Activated CD8-positive, alpha-beta memory T cell treated with anti-CD3 and anti-CD28 coated beads for 1 hour (primary cell): ENCODE results near the gene SESN2.

Source experiments
- DNase-seq, 2 donors: peaks; one replicate each; pipeline ENCODE4 v3.0.0-alpha.2; 2020; ENCODE audit warnings: low read depth in 1 of 2; ENCODE audit errors: extremely low read depth in 1 of 2

The SESN2 gene

DNA sequence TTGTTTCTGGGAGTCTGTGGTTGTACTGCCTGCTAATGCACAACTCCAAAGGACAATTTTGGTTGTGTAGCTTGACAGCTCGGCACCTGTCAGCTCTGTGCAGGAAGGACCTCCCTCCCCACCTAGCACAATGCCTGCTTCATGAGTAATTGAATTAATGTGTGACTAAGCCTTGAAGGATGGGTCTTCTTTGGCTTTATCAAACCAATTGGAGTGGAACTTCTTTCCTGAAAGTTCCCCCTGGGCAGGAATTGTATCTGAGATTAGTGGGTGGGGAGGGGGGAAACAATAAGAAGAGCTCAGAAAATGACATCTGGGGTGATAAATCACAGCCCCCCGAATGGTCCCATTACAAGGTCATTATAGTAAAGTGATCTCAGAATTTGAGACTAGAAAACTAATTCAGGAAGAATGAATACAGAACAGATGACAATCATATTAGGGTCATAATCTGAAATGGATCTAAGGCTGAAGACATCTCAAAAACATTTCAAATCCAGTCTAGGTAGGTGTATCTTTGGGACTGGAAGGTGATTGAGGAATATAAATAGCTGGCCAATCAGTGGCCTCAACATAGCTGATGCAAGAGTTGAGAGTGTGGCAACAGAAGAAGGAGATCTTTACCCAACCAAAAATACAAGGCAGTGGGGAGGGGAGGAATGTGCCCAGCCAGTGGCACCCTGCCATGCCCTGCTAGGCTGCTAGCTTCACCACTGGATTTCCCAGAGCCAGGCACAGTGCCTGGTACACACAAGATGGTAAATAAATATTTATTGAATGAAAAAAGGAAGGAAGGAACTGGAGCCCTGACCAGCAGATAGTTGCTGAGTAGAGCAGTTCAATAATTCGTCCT lies 10.1 kb upstream of the SESN2 start:
- DNase-seq: no peak

DNA sequence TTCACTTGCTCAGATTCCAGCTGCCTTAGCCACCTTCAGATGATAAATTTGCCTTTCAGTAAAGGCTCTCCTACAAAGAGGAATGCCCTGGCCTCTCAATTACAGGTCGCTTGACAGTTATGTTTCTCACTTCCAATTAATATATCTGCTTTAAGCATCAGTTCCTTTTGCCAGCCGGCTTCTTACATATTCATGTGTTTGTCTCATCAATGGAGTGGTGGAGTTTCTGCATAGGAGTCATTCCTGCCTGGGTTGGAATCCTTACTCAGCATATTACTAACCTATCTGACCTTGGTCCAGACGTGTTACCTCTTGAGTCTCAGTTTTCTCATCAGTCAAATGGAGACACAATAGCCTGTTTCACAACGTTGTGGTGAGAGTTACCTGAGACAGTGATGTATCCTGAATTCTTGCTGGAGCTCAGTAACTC lies 9.4 kb upstream of the SESN2 start:
- no peak for DNase-seq

DNA sequence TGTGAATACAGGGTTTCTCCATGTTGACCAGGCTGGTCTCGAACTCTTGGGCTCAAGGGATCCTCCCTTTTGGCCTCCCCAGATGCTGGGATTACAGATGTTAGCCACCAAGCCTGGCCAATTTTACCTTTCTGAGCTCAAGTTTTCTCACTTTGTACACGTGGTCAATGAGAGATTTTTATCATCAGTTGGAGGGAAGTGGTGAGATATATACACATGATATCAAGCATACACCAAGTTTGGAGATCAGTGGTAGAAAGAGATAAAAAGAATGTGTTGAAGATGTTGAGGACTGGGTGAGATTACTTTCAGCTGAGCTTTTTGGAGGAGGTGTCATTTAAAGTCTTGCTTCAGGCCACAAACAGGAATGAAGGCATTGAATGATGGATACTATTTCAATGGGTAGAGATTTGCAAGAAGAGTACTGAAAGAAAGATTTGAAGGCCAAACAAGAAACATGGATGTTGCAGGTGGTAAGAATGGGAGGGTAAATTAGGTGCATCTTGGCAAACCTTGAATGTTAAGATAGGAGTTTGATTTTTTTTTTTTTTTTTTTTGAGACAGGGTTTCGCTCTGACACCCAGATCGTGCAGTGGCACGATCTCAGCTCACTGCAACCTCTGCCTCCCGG lies 3.0 kb upstream of the SESN2 start:
- no peak for DNase-seq

DNA sequence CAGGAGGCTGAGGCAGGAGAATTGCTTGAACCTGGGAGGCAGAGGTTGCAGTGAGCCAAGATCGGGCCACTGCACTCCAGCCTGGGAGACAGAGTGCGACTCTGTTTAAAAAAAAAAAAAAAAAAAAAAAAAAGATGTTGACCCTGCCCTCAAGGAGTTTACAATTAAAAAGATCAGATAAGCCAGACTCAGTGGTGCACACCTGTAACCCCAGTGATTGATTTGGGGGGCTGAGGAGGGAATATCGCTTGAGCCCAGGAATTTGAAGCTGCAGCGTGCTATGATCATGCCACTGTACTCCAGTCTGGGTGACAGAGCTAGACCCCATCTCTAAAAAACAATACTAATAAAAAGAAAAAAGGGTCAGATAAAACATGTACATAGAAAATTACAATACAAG lies 1.6 kb upstream of the SESN2 start:
- no peak for DNase-seq

DNA sequence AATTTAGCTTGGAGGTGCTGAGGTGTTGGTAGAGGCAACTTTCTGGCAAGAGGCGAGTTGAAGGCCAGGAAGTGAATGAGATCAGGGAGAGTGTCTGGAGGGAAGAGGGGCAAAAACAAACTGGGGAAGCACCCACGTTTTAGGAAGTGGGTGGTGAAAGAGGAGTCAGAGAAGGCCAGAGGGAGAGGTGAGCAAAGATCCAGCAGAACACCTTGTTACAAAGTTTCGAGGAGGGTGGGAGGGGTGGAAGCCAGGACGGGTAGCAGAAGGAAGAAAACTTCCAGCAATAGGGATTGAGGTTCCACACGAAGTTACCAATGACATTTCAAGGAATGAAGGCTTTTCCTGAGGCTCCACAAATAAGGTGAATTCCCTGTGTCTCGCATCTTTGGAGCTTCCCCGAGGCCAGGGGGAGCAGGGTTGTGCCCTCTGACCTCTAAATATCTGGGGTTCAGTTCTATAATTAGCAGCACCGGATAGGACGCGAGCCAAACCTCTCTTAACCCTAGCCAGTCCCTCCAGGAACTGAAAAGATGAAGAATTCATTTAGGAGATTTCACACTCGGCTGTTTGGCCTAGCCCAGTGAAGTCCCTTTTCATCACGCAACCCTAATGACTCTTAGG lies 578 bp upstream of the SESN2 start:
- DNase-seq: no peak

DNA sequence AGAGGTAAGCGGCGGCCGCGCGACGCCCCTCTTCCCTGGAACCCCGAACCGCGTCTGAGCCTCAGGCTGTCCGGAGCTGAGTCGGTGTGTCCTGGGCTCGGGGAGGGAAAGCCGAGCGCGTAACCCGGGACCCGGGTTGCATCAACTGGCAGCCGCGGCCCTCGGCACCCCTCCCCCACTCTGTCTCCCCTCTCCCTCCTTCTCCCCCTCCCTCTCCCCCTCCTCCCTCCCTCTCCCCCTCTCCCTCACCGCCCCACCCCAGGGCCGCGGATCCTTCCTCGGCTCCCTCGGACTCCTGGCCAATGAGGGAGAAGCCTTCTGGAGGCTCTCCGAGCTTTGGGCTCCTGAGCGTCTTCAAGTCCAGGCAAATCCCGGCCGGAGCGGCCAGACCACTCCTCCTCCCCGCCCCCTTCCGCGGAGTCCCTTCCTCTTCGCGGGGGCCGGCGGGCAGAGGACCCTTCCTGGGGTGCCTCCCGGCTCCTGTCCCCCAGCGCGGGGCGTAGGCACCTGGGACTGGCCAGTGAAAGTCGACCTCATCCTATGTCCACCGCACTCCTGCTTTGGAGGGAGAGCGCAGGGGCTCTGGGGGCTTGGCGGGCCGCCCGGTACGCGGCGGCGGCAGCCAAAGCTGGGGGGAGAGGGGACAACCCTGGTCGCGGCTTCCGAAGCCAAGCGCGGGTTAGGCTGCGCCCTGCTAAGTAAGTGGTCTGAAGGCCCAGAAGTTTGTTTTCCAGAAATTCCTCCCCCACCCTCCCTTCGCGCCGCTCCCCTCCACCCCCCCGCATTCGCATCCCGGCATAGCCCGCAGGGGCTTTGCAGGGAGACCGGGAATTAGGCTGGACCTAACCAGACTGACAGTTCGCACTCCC lies 850 bp downstream of the SESN2 start:
- DNase-seq: no peak

DNA sequence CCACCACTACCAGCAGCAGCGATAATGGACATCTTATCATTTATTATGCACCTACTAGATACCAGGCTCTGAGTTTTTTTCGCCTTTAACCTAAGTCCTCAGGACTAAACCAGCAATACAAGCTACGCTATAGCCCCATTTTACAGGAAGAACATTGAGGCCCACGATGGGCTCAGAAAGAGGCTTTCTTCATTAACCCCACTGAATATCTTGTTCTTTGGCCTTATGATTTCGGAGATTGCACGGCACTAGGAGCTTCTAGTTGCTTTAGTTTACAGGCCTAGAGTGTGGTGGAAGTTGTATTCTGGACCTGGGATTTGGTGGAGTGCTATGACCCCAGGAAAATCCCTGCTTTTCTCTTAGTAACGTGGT lies 1.5 kb downstream of the SESN2 start:
- no peak for DNase-seq

DNA sequence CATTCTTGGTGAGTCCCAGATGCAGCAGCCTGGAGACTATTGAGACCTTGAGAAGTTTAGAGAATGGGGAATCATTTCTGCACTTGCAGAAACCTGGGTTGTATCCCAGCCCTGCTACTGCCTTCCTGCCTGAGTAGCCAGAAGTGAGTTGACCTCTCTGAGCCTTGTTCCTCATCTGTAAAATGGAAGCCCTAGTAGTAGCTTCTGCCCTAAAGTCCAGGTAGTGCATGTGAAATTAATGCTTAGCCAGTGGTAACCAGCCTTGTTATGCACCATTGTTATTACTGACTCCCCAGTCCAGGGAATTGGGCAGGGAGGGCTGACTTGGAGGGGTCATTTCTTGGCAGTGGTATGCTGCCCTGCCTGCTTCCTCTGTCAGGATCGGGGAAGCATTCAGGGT lies 5.6 kb downstream of the SESN2 start:
- DNase-seq: no peak

DNA sequence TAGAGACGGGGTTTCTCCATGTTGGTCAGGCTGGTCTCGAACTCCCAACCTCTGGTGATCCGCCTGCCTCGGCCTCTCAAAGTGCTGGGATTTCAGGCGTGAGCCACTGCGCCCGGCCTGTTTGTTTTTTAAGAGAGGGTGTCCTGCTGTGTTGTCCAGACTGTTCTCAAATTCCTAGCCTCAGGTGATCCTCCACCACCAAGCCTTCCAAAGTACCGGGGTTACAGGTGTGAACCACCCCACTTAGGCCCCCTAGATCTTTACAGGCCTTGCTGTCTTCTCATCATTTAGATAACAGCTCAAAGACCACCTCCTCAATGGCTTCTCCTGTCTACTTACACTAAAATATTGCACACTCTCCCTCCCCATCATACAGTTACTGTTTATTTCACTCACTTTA lies 6.3 kb downstream of the SESN2 start:
- DNase-seq: no peak

DNA sequence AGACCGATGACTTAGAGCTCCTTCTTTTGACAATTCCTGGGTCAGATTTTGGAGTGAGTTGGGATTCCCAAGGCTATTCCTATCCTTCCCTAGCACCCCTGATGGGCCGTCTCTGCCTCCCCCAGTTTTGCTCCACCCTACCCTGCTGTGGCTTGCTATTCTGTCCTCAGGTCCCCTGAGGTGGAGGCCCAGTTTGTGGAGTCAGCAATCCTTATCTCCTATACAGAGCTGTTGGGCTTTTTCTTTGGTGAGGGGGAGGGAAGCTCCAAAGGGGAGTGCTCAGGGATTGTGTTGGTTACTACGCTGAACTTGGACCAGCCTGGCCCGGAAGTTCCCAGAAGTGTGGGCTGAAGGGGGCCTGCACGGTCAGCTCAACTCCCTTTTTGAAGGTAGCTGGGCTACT lies 7.6 kb downstream of the SESN2 start:
- no peak for DNase-seq

DNA sequence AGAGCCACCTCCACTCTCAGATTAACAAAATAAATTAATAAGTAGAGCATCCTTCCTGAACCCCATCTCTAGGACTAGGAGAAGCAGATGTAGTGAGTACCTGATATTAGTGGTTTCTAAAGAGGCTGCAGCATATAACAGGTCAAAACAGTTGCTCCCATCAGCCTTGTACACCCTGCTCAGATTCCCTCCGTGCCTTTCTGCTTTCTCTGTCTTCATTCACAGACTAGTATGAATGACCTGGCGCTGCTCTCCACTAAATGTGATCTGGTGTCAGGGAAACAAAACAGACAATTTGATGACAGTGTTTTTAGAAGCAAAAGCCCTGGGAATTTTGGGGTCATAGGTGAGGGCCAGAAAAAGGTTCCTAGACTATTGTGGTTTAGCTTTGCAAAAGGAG lies 8.3 kb downstream of the SESN2 start:
- DNase-seq: no peak

DNA sequence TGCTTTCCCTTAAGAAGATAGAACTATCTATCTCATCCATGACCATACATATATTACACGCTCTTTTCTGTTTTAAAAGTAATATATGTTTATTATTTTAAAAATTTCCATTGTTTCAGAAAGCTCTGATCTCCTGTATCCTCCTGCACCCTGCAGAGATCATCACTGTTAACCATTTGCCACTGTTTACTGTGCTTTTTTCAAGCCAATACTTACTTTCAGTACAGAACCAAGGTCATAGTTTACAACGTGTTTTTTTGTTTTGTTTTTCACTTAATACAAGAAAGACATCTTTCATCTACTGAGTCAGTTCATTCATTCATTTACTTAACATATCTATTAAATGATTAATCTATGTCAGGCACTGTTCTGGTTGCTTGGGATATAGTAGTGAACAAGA lies 10.2 kb downstream of the SESN2 start:
- no peak for DNase-seq

DNA sequence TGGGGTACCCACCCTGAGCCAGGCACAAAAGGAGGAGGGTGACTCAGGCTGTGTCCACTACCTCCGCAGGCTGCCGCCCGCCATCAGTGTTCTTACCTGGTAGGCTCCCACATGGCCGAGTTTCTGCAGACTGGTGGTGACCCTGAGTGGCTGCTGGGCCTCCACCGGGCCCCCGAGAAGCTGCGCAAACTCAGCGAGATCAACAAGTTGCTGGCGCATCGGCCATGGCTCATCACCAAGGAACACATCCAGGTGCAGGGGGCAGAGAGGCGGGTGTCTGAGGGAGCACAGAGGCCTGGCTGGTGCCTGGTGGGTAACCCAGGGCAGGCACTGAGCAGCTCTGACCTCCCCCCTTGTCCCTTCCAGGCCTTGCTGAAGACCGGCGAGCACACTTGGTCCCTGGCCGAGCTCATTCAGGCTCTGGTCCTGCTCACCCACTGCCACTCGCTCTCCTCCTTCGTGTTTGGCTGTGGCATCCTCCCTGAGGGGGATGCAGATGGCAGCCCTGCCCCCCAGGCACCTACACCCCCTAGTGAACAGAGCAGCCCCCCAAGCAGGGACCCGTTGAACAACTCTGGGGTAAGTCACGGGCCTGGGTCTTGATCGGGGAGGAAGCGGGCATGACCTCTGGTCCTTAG lies 13.0 kb downstream of the SESN2 start:
- no peak for DNase-seq

DNA sequence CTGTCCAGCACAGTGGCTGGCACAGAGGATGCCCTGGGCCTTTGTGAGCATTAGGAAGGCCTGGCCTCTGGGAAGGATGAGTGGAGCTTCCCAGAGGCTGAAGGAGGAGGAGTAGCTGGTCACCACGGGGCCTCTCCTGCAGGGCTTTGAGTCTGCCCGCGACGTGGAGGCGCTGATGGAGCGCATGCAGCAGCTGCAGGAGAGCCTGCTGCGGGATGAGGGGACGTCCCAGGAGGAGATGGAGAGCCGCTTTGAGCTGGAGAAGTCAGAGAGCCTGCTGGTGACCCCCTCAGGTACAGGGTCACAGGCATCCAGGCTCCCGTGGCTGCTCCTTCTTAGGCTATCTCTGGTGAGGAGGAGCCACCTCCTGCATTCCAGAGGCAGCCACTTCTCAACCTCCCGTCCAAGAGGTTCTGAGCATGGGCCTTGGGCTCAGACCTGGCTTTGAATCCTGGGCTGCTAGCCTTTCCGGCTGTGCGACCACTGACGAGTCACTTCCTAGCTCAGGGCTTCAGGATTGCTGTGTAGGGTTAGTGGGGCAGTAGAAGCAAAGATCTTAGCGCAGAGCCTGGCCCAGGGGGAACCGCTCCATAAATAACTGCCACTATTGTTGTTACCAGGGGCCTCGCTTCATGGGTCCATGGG lies 14.0 kb downstream of the SESN2 start:
- no peak for DNase-seq

DNA sequence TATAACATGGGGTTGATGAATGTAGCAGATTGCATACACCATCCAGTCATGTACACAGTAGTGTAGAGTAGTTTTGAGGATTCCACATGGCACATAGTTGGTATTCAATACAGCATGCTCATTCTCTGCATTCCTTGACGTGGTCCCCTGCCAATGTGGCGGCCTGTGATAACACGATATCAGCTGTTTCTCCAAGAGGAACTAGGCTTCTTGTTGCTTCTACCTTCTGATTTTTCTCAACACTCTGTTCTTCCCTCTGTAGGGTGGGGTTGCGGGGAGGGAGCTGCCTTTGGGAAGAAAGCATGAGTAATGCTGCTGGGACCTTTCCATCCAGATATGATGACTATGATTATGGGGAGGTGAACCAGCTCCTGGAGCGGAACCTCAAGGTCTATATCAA lies 19.4 kb downstream of the SESN2 start:
- no peak for DNase-seq

DNA sequence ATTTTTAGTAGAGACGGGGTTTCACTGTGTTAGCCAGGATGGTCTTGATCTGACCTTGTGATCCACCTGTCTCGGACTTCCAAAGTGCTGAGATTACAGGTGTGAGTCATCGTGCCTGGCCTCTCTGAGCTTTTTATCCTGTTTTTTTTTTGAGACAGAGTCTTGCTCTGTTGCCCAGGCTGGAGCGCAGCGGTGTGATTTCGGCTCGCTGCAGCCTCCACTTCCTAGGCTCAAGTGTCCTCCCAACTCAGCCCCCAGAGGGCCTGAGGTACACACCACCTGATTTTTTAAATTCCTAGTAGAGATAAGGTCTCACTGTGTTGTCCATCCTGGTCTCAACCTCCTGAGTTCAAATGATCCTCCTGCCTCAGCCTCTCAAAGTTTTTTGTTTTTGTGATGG lies 20.4 kb downstream of the SESN2 start:
- DNase-seq: no peak

DNA sequence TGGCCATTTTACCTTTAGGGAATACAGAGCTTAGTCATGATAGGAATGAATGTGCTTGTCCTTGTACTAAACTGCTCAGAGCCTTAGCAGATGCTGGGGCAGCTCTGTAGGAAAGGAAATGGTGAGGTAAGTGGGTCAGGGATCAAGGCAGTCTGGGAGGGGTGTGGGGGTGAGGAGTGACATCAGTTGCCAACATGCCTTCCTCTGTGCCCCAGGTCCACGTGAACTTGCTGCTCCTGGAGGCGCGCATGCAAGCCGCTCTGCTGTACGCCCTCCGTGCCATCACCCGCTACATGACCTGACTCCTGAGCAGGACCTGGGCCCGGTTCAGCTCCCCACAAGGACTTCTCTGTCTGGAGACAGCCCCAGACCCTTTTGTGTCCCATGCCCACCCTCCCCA lies 21.2 kb downstream of the SESN2 start:
- DNase-seq: no peak

DNA sequence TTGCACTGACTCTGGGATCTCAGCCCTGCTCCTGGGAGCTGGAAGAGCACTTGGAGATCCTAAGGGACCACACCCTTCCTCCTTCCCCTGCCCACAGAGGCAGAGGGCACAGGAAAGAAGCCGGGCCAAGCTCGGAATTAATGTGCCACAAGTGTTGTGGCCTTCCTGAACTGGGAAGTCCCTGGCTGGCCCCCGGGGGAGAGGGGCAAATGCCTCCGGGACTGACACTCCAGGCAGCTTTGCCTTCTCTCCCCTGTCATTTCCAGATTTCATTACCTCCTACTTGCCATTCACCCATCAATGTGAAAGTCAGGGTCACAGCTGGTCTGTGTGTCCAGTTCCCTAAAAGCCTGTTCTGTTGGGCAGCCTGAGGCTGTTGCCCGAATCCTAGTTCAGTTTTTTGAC lies 21.7 kb downstream of the SESN2 start:
- DNase-seq: no peak

DNA sequence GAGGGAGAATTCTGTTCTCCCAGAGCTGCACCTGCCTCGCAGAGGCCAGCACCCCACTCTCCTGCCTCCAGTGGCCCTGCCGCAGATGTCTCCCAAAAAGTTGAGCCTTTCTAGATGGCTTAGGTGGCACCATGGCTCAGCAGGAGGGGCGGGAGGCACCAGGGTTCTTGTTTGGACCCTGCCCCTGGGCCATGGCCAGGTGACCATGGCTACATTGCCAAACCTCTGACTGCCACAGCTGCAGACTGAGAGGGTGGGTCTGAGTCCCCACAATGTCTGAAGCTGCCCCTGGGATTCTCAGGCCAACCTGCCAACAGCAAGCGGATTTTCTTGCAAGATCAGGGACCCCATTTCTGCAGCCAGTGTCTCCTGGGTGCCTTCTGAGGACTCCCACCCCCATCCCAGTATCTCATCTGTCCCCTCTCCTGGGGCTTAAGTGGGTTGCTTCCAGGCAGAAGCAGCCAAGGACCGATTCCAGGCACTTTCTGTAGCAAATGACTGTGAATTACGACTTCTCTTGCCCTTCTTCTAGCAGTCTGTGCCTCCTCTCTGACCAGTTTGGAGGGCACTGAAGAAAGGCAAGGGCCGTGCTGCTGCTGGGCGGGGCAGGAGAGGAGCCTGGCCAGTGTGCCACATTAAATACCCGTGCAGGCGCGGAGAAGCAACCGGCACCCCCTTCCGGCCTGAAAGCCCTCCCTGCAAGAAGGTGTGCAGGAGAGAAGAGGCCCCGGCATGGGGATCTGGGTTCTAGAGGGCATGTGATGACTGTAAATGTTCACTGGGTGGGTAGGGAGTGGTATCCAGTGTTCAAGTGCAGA lies 22.5 kb downstream of the SESN2 start:
- no peak for DNase-seq
